ENCODE measurements around the gene AGPAT2. TPM values are rescaled to one million over a fixed set of nuclear protein-coding genes. Genes with fewer than 3 reads are reported as not detected.

AGPAT2 gene
- total and polyA plus RNA-seq, 2 of the 4 experiments (the other 2 are of a cell fraction): 16.1 to 39.5 TPM

GRCh38 chr9:136656183-136656738 is 31.0 kb downstream of the AGPAT2 start:
- Histone ChIP-seq H2BK20ac (ENCODE audit: low read depth, low read length) (no peak overlapping the region), H3K27me3 (ENCODE audit: control insufficient read depth, insufficient read depth, low read length) (peaks cover 26% of the 10 kb centered on the region), H3K4me3 (ENCODE audit: insufficient read depth, low read depth, low read length) (no peak overlapping the region), H3K56ac (ENCODE audit: extremely low read depth, insufficient read depth, low read length) (no peak overlapping the region), H3K23ac (ENCODE audit: low read depth, low read length) (no peak overlapping the region), H4K20me1 (ENCODE audit: insufficient read depth, low read length) (no peaks in the 10 kb centered on the region), H2AK5ac (ENCODE audit: low read depth, low read length) (no peak overlapping the region; the same call in 1 of the 2 replicates), H2BK120ac (ENCODE audit: low read depth, low read length) (no peak overlapping the region), H3K18ac (ENCODE audit: low read depth, low read length) (no peak overlapping the region), H3K27ac (ENCODE audit: insufficient read depth, low read length) (no peak overlapping the region), H3K4me2 (ENCODE audit: low read depth, low read length) (no peak overlapping the region), H3K79me1 (ENCODE audit: low read depth in 1 of 2, low read length in 2 of 2) (no peaks in the 10 kb centered on the region), H4K91ac (ENCODE audit: insufficient read depth, low read depth, low read length) (no peak overlapping the region), H2AK9ac (replicated peaks; ENCODE audit: low read depth, low read length, poor library complexity) (peak overlapping the region; percentile 58), H2BK15ac (ENCODE audit: low read depth, low read length) (no peak overlapping the region), H3K4me1 (ENCODE audit: control insufficient read depth, insufficient read depth, low read length) (no peaks in the 10 kb centered on the region), H2BK5ac (ENCODE audit: low read depth, low read length, poor library complexity, severe bottlenecking) (no peak overlapping the region), H3K9me1 (ENCODE audit: insufficient read depth, low read length) (no peaks in the 10 kb centered on the region), H3K9ac (ENCODE audit: low read depth, low read length) (no peak overlapping the region), H3K9me3 (ENCODE audit: control insufficient read depth, insufficient read depth, low read length) (no peaks in the 10 kb centered on the region), H3K14ac (replicated peaks; ENCODE audit: low read depth, low read length) (no peak overlapping the region), H4K5ac (ENCODE audit: low read depth, low read length) (no peak overlapping the region), H2AFZ (replicated peaks; ENCODE audit: low read length, poor library complexity) (peak overlapping the region; percentile 94), H4K8ac (ENCODE audit: low read depth in 2 of 2, low read length in 2 of 2) (peak overlapping the region; percentile 71 to 94; a peak in 2 of 4 replicates), H3K4ac (ENCODE audit: low read depth, low read length) (no peak overlapping the region), H3K36me3 (ENCODE audit: control insufficient read depth, insufficient read depth, low read length) (no peaks in the 10 kb centered on the region)
- BruUV-seq (replicated peaks): no TSS peak
- WGBS, 2 experiments (ENCODE audit: extremely low coverage in 2 of 2, insufficient read length in 1 of 2): no CpG with 5 or more reads among the region's 11 CpGs
- intact Hi-C loops (cut with micrococcal nuclease) (no loop called here), in situ Hi-C loops (cut with MboI; ENCODE audit: low sequenced_read_pairs) (no loop called here), dilution Hi-C loops (cut with HindIII; ENCODE audit: low sequenced_read_pairs, unreplicated experiment) (no loop called here)
- POLR2A ChIA-PET (ENCODE audit: unreplicated experiment): no interaction called here
- DNase-seq: no peak
- CTCF ChIA-PET: no interaction called here
- TF ChIP-seq MAFK (IDR thresholded peaks at IDR 0.05; ENCODE audit: low read depth, low read length) (no peak), CEBPB (IDR thresholded peaks at IDR 0.05; ENCODE audit: low read depth, low read length) (no peak), RAD21 (IDR thresholded peaks at IDR 0.05; ENCODE audit: low read length) (no peak), MAZ (IDR thresholded peaks at IDR 0.05; ENCODE audit: borderline replicate concordance, low read depth, low read length) (no peak), RFX5 (IDR thresholded peaks at IDR 0.05; ENCODE audit: low read depth, low read length) (no peak), RCOR1 (IDR thresholded peaks at IDR 0.05; ENCODE audit: insufficient replicate concordance, low read length) (no peak), POLR2A (IDR thresholded peaks at IDR 0.05; ENCODE audit: low read depth, low read length) (no peak), ELK1 (IDR thresholded peaks at IDR 0.05; ENCODE audit: borderline replicate concordance, low read depth, low read length) (no peak), BHLHE40 (IDR thresholded peaks at IDR 0.05; ENCODE audit: low read depth, low read length) (no peak), SMC3 (IDR thresholded peaks at IDR 0.05; ENCODE audit: low read depth, low read length) (no peak)
- ATAC-seq (ENCODE audit: low read depth): no peak

Data from IMR-90 (cell line).